ENCODE measurements around the gene TNFRSF4.
"Not testable (repeated sequence)": the region's sequence is repeated elsewhere in the genome, so short reads cannot be mapped to it uniquely, and the experiment has no call there.

Gene TNFRSF4

GRCh38 chr1:1213345-1214265 lies at the start of gene TNFRSF4:
TNFRSF4 (minus strand) TSS chr1:1214153; CDS start chr1:1214127, 26 bp downstream.
- no peak for DNase-seq

DNA sequence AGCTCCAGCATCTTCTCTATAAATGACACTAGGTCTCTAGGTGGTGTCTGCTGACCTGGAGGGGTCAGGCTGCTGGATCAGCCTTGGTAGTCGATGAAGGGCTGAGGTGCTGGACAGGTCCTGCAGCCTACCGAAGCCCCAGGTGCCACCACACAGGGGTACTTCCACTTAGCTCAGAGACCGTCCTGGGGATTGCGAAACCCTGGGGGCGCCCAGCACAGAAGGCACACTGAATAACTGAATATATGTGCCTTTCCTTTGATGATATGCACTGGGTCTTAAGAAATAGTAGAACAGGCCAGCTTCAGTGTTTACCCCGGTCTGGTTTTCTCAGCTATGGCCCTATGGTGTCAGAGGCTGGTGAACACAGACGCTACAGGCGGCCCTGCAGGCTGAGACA lies 48.8 kb upstream of the TNFRSF4 start:
- no peak for DNase-seq

DNA sequence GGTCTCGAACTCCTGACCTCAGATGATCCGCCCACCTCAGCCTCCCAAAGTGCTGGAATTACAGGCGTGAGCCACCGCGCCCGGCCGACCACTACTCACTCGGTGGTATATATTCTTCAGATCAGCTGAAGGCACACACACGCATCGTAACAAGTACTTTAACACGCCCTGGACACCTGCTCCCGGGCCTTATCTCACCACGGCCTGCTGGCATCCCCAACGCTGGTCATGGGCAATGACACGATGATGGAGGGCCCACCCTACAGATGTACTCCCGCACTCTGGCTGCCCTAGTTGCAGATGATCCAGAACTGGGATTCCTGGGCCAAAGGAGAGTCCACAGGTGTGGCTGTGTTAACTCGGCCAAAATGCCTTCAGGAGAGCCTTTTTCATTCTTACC lies 48.1 kb upstream of the TNFRSF4 start:
- no peak for DNase-seq

- DNase-seq: no peak
Observed at GRCh38 chr1:1260843-1261560, 47.0 kb upstream of the TNFRSF4 start.

DNA sequence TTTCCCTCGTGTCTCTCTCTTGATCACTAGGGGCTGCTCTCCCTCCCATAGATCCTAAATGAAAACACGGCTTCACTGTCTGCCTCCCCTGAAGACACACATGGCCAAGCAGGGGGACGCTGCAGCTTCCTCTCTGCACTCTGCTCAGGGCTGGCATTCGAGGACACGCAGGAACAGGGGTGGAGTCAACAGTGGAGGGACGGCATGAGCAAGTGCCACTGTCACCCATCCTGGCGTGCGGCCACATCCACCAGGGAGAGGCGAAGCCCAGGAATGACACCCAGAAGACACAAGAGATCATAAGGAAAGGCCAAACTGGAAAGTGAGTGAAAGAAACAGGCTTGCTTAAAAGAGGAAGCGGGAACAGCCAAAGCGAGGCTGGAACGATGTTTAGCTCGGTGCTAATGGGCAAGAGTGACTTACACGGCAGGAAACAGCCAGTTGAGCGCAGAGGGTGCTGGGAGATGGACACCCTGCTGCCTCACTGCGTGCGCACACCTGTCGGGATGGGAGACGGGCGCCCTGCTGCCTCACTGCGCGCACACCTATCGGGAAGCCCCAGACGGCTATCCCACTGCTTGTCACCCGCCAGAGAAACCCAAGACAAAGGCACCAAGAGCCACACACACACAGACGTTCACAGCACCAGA lies 46.1 kb upstream of the TNFRSF4 start:
- DNase-seq: peak in 3 of 14 donors; percentile 9 to 20 (median 16)

DNA sequence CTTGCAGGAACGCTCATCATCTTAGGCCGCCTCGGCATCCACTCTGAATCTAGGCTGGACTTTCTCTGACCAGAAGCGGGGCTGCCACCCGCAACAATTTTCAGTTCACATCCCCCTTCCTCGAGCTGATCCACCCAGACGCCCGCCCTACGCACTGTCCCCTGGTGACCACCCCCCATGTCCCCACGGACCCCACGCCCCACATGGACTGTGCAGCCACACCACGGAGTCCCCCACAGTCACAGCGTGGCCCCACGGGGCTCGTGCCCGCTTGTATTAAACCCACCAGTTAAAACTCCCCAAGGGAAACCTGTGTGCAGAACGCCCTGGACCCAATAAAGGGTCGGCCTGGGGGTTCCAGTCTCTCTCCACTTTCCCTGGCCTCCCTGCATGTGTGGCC lies 45.6 kb upstream of the TNFRSF4 start:
- DNase-seq: no peak

GRCh38 chr1:1259119-1259488 lies 45.2 kb upstream of the TNFRSF4 start:
- DNase-seq: no peak

DNA sequence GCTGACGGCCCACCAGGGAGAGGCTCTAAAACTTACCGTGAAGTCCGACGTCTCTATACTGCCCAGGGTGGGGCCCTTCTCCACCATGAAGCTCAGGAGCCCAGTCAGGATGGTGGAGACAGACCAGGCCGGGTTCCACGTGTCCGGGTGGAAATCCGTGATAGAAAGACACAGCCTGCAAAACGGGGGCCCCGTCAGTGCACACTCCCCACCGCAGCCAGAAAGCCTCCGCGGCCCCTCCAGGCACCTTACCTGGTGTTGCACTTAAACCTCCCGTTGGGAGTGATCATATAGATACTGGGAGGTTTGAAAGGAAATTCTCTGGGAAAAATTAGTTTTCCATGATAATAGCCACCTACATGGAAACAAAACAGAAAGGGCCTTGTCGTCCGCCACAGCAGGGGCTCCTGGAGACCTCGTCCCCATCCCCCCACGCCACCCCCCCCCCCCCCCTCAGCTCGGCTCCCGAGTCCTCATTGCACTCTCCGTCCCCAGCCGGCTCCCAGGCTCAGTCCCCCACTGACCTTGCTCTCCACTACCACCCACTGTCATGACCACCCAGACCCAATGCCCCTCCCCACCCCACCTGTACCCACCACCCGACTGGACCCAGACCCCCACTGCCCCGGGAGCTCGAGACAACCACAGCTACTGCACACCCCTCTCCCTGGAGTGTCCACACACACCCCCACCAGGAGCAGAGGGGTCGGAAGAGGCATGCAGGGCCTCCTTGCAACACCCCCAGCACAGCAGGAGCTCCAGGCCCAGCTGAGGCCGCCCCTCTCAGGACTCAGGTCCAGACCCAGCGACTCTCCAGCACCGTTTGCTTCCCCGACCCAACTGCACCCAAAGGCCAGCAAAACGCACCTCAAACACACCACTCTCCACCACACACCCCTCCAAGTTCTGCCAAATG lies 43.3 kb upstream of the TNFRSF4 start:
- no peak for DNase-seq

DNA sequence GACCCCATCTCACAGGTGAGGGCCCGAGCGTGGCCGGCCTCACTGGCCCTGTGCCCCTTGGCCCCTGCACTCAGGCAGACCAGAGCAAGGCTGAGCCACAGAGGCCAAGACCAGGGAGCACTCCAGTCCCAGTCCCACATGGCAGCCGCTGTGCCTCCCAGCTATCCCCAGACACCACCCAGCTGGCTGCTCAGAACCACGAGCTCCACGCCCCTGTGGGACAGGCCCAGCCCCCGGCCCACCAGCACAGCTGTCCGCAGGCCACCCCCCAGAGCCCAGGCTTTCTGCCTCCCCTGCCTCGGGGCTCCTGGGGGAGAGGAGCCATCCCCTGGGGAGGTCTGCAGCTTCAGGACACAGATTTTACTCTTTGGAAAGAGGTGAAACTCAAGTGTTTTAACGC lies 41.7 kb upstream of the TNFRSF4 start:
- DNase-seq: no peak

GRCh38 chr1:1255078-1255477 lies 41.1 kb upstream of the TNFRSF4 start:
- DNase-seq: no peak

- DNase-seq: no peak
Observed at GRCh38 chr1:1254667-1254998, 40.7 kb upstream of the TNFRSF4 start.

GRCh38 chr1:1253972-1254666 lies 40.2 kb upstream of the TNFRSF4 start:
- no peak for DNase-seq

- no peak for DNase-seq
Observed at GRCh38 chr1:1253314-1253713, 39.4 kb upstream of the TNFRSF4 start.

- DNase-seq: no peak
Observed at GRCh38 chr1:1250786-1251284, 36.9 kb upstream of the TNFRSF4 start.

GRCh38 chr1:1248009-1248913 lies 34.3 kb upstream of the TNFRSF4 start:
- DNase-seq: not testable (repeated sequence)

DNA sequence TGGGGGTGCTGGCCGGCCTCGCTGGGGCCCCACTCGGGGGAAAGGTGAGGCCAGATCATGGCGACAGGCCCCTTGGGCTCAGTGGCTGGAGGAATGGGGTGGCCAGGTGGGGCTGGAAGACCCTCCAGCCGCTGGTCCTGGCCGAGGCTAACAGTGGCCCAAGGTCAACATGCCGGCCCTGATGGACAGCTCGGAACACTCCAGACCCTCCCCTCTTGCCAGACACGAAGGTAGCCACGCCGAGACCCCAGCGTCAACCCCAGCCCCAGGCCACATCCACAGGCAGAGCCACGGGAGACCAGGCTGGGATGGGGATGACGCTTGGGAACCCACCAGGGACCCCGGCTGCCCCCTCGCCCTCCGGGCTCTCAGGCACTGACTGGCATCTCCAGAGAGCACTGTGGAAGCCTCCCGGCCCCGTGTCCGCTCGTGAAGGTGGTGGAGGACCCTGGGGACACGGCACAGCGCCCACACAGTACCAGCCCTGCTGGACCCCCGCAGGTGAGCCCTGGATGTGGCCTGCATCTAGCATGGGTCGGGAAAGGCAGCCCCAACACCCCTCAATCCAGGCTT lies 33.5 kb upstream of the TNFRSF4 start:
- no peak for DNase-seq

DNA sequence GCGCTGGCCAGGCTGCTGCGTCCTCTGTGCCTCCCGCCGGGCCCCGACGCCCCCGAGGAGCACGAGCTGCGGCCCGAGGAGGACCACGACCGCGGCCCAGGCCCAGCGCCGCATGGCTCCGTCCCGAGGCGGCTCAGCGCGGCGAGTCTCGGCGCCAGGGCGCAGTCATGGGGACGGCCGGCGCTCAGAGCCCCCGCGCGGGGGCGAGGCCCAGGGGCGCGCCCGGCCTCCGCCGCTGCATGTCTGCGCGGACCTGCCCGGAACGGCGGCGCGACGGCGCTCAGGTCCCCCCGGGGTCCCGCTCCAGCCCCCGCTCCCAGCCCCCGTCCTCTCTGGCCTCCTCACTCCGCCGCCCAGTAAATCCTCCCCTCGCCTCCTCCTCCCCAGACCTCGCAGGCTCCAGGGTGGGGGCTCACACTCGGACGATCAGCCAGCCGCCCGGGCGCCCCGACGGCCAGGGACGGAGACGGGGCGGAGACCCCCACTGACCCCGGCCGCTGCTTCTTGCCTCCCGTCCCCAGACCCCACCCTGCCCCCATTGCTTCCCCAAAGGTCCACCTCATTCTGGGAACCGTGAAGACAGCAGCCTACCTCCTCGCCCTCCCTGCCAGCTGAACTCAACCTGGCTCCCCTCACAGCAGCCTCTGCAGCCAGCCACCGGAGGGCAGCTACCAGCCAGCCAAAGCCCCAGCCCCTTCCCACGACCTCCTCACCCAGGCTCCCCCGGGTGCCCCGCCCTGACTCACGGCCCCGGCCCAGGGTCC lies 32.8 kb upstream of the TNFRSF4 start, which contains the start of gene C1QTNF12:
C1QTNF12 (minus strand) TSS at position 146 of the 764 bp plus-strand sequence; CDS start at position 114, 32 bp downstream.
- no peak for DNase-seq

DNA sequence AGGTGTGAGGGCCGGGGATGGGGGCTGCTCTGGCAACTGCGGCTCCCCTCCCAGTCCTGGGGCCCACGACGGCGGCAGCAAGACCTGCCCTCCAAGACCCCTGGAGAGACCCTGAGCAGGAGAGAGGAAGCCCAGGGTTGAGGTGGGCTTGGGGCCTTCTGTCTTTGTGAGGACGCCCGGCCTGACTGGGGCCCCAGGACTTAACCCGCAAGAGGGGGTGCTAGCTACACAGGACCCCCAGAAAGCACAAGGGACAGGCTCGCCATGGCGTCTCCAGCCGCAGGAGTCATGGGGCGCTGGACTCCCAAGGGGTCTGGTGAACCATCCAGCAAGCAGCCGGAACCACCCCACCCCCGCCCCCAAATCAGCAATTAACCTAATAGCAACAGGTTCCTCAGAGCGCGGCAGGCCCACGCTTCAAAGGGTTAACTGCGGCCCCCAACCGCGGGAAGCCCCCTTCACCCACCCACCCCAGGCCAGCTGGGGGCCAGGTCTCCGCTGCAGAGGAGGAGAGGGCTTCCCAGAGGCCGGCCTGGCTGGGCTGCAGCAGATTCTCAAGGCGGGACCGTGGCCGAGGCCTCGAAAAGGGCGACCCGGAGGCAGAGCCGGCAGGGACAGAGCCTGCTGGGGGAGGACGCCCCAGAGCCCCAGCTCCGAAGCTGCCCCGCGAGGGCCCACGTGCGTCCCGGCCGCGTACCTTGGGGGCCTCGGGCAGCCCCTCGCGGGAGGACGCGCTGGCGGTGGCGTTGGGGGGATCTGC lies 32.0 kb upstream of the TNFRSF4 start:
- DNase-seq: no peak

All from C1 segment of cervical spinal cord (tissue), 14 donors.